Caco-2 (cell line): ENCODE data around the gene IQGAP2. TPM values are rescaled to one million over a fixed set of nuclear protein-coding genes. Genes with fewer than 3 reads are reported as not detected.

Source experiments
- BruUV-seq: library from RNA; stranded (reverse); fragments of 400-500 nt; replicated peaks from 2 replicates; lab custom pipeline; 2021; lab: Mats Ljungman, UMichigan
- CTCF ChIA-PET: fragments of 300-600 bp; sonication (Branson Sonifier 250); formaldehyde crosslinking; loops from one replicate; lab custom pipeline; 2022; ENCODE audit warnings: antibody characterized with exemption; lab: Charles Lee
- POLR2A ChIA-PET: fragments of 300-600 bp; sonication (Branson Sonifier 250); formaldehyde crosslinking; loops from one replicate; lab custom pipeline; 2022; ENCODE audit warnings: antibody characterized with exemption; lab: Charles Lee
- DNase-seq, 2 experiments: peaks; one replicate each; pipeline versions ENCODE4 v3.0.0 to v3.0.0-alpha.2; 2020 to 2022
- H3K27me3 ChIP-seq: replicated peaks from 2 replicates; pipeline ENCODE4 v1.6.0; 2011; ENCODE audit warnings: low read length; ENCODE audit not compliant: control insufficient read depth, insufficient read depth
- H3K36me3 ChIP-seq: 2 replicates; pipeline ENCODE4 v1.5.1; 2011; ENCODE audit warnings: low read length; ENCODE audit not compliant: control insufficient read depth, insufficient read depth
- H3K4me1 ChIP-seq: fragments of 250-450 bp; sonication (Bioruptor Pico); 2 replicates; pipeline ENCODE4 v1.5.1; 2020; ENCODE audit warnings: mild to moderate bottlenecking
- H3K4me3 ChIP-seq: 2 replicates; pipeline ENCODE4 v1.5.1; 2011; ENCODE audit warnings: low read depth, mild to moderate bottlenecking, control low read depth, low read length
- H3K9me3 ChIP-seq: fragments of 250-450 bp; sonication (Bioruptor Pico); 2 replicates; pipeline ENCODE4 v1.5.1; 2020; ENCODE audit warnings: mild to moderate bottlenecking, moderate library complexity
- H3K27ac Mint-ChIP-seq: one replicate; pipeline ENCODE4 v1.8.0; 2022; ENCODE audit warnings: mixed read lengths; ENCODE audit not compliant: unreplicated experiment
- H3K27me3 Mint-ChIP-seq: one replicate; pipeline ENCODE4 v1.8.0; 2022; ENCODE audit warnings: mixed read lengths; ENCODE audit not compliant: insufficient read depth, unreplicated experiment
- H3K36me3 Mint-ChIP-seq: one replicate; pipeline ENCODE4 v1.8.0; 2022; ENCODE audit warnings: mild to moderate bottlenecking, mixed read lengths; ENCODE audit not compliant: insufficient read depth, unreplicated experiment
- H3K4me1 Mint-ChIP-seq: one replicate; pipeline ENCODE4 v1.8.0; 2022; ENCODE audit warnings: low read depth, mixed read lengths; ENCODE audit not compliant: unreplicated experiment
- H3K4me3 Mint-ChIP-seq: one replicate; pipeline ENCODE4 v1.8.0; 2022; ENCODE audit warnings: mild to moderate bottlenecking, moderate library complexity, mixed read lengths; ENCODE audit not compliant: unreplicated experiment
- H3K9me3 Mint-ChIP-seq: one replicate; pipeline ENCODE4 v1.8.0; 2022; ENCODE audit warnings: mixed read lengths; ENCODE audit not compliant: unreplicated experiment
- intact Hi-C: fragments of 100-400 bp; cut with micrococcal nuclease; formaldehyde crosslinking; loops from one replicate; pipeline ENCODE4 v1.10.0; 2022; ENCODE audit not compliant: unreplicated experiment
- total RNA-seq: library from RNA; stranded (reverse); gene quantifications from 2 replicates; pipeline ENCODE4 v1.2.3, GENCODE V29; 2022
- TF ChIP-seq, protein P1 (sequence below), 2 experiments: fragments of 200-600 bp in 1 of 2; IDR thresholded peaks; 1 replicate in 1 of 2; 2 replicates in 1 of 2; pipeline versions ENCODE4 v1.5.1 to v1.8.0; 2011 to 2022; ENCODE audit warnings: antibody characterized with exemption in 1 of 2, control low read depth in 1 of 2, inconsistent platforms in 1 of 2, low read depth in 1 of 2, low read length in 1 of 2, mild to moderate bottlenecking in 1 of 2, moderate library complexity in 1 of 2; ENCODE audit not compliant: insufficient read depth in 1 of 2, severe bottlenecking in 1 of 2, unreplicated experiment in 1 of 2

IQGAP2 gene
- total RNA-seq, 1 experiment from 2014 or later = 89.4 TPM

DNA sequence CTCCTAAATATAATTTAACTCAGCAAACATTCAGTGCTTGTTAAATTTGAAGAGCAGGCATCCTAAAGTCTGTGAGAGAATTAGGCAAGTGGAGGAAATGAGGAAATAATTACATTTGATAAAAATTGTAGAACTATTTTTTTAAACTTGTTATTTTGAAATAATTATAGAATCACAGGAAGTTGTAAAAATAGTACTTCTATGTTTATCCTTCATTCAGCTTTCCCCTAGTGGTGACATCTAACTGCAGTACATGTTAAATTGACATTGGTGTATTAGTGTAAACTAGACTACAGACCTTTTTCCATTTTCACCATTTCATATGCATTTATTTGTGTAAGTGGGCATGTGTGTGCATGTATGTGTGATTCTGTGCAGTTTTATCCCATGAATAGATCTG is 168.5 kb downstream of the IQGAP2 start:
- H3K4me1 Mint-ChIP-seq = peaks cover 2% of the 10 kb centered on the region
- TF ChIP-seq, protein P1, sequence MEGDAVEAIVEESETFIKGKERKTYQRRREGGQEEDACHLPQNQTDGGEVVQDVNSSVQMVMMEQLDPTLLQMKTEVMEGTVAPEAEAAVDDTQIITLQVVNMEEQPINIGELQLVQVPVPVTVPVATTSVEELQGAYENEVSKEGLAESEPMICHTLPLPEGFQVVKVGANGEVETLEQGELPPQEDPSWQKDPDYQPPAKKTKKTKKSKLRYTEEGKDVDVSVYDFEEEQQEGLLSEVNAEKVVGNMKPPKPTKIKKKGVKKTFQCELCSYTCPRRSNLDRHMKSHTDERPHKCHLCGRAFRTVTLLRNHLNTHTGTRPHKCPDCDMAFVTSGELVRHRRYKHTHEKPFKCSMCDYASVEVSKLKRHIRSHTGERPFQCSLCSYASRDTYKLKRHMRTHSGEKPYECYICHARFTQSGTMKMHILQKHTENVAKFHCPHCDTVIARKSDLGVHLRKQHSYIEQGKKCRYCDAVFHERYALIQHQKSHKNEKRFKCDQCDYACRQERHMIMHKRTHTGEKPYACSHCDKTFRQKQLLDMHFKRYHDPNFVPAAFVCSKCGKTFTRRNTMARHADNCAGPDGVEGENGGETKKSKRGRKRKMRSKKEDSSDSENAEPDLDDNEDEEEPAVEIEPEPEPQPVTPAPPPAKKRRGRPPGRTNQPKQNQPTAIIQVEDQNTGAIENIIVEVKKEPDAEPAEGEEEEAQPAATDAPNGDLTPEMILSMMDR (IDR thresholded peaks at IDR 0.05; ENCODE audit: insufficient read depth in 1 of 2, low read depth in 1 of 2, low read length in 1 of 2, severe bottlenecking in 1 of 2, unreplicated experiment in 1 of 2) = peak in 1 of 2 experiments; percentile 27
- Histone ChIP-seq H3K36me3 (no peaks in the 10 kb centered on the region), H3K4me3 (no peak overlapping the region), H3K9me3 (no peaks in the 10 kb centered on the region), H3K27me3 (no peaks in the 10 kb centered on the region), H3K4me1 (no peaks in the 10 kb centered on the region; the same call in 1 of the 2 replicates)
- H3K27me3 Mint-ChIP-seq = no peaks in the 10 kb centered on the region
- intact Hi-C loops = no loop called here
- no peak overlapping the region for H3K4me3 Mint-ChIP-seq
- ChIA-PET CTCF (no interaction called here), POLR2A (no interaction called here)
- H3K36me3 Mint-ChIP-seq = peaks cover 19% of the 10 kb centered on the region
- H3K9me3 Mint-ChIP-seq = no peaks in the 10 kb centered on the region
- H3K27ac Mint-ChIP-seq = no peak overlapping the region
- DNase-seq = no peak
- no TSS peak for BruUV-seq

DNA sequence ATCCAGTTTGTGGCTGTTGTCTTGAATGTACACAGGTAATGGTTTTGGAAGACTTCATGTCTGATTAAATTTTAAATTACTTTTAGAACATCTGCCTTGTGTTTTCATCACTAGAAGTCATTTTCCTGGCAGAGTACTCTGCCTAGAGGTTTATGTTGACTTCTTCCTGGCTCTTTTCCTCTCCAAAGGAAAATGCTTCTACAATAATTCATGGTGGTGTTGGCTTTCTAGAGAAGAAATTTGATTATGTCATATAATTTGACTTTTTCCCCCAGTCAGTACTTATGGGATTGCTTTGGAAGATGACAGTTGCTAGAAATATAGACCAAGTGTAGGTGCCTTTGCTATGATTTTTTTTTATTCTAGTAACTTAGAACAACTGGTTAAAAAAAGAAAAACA is 173.4 kb downstream of the IQGAP2 start:
- DNase-seq = no peak
- peaks cover 12% of the 10 kb centered on the region for H3K36me3 Mint-ChIP-seq
- no peak overlapping the region for H3K4me3 Mint-ChIP-seq
- CTCF ChIA-PET = no interaction called here
- Histone ChIP-seq H3K4me1 (peaks cover 16% of the 10 kb centered on the region), H3K9me3 (no peaks in the 10 kb centered on the region), H3K36me3 (no peaks in the 10 kb centered on the region), H3K4me3 (no peak overlapping the region), H3K27me3 (no peaks in the 10 kb centered on the region)
- no peaks in the 10 kb centered on the region for H3K9me3 Mint-ChIP-seq
- TF ChIP-seq, protein P1 (IDR thresholded peaks at IDR 0.05; ENCODE audit: insufficient read depth in 1 of 2, low read depth in 1 of 2, low read length in 1 of 2, severe bottlenecking in 1 of 2, unreplicated experiment in 1 of 2) = no peak
- peaks cover 12% of the 10 kb centered on the region for H3K4me1 Mint-ChIP-seq
- no peak overlapping the region for H3K27ac Mint-ChIP-seq
- no TSS peak for BruUV-seq
- intact Hi-C loops = no loop called here
- POLR2A ChIA-PET = no interaction called here
- no peaks in the 10 kb centered on the region for H3K27me3 Mint-ChIP-seq

DNA sequence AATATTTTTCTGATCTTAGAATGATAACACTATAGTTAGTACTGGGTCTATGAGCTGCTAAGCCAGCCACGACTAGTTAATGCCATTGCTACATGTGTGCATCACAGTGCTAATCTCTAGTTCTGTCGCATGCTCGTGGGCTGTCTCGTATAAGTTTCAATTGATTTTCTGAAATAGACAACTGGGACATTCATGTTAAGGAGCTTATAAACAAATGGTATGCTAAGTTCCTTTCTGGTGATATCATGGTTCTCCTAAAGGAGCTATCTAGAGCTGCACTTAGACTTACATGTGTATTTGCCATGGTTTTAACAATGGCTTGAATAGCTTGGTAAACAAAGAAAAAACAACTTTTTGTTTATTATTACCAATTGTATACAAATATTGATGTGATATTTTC is 173.9 kb downstream of the IQGAP2 start:
- BruUV-seq = no TSS peak

More for the DNA sequence above, 173.9 kb downstream of the IQGAP2 start:
- Histone ChIP-seq H3K4me3 (no peak overlapping the region), H3K27me3 (no peaks in the 10 kb centered on the region), H3K4me1 (peaks cover 21% of the 10 kb centered on the region), H3K36me3 (no peaks in the 10 kb centered on the region), H3K9me3 (no peaks in the 10 kb centered on the region)
- no peak for DNase-seq
- H3K27me3 Mint-ChIP-seq = no peaks in the 10 kb centered on the region
- peaks cover 15% of the 10 kb centered on the region for H3K4me1 Mint-ChIP-seq
- H3K4me3 Mint-ChIP-seq = no peak overlapping the region
- ChIA-PET CTCF (interaction anchor here (0.5 kb wide), 1 partner anchor 973 kb away, joined by 3 read pairs; no protein-coding TSS in a partner anchor), POLR2A (no interaction called here)
- TF ChIP-seq, protein P1 (IDR thresholded peaks at IDR 0.05; ENCODE audit: insufficient read depth in 1 of 2, low read depth in 1 of 2, low read length in 1 of 2, severe bottlenecking in 1 of 2, unreplicated experiment in 1 of 2) = no peak
- H3K9me3 Mint-ChIP-seq = no peaks in the 10 kb centered on the region
- intact Hi-C loops = no loop called here
- H3K27ac Mint-ChIP-seq = no peak overlapping the region
- peaks cover 12% of the 10 kb centered on the region for H3K36me3 Mint-ChIP-seq
